Skeletal muscle satellite cell (primary cell): Measurements from ENCODE around the gene NDC1. TPM values are rescaled to one million over a fixed set of nuclear protein-coding genes. Genes with fewer than 3 reads are reported as not detected.

ENCODE experiments used
- H3K27me3 ChIP-seq: 2 replicates; pipeline ENCODE4 v1.7.0; 2013; ENCODE audit warnings: low read length; ENCODE audit not compliant: control insufficient read depth, insufficient read depth
- H3K36me3 ChIP-seq: 2 replicates; pipeline ENCODE4 v1.7.0; 2013; ENCODE audit warnings: mild to moderate bottlenecking, control low read depth, low read length; ENCODE audit not compliant: insufficient read depth
- H3K4me1 ChIP-seq: 2 replicates; pipeline ENCODE4 v1.7.0; 2013; ENCODE audit warnings: low read length; ENCODE audit not compliant: control insufficient read depth, insufficient read depth
- H3K4me2 ChIP-seq: 2 replicates; pipeline ENCODE4 v1.7.0; 2013; ENCODE audit warnings: mild to moderate bottlenecking, low read length
- H3K4me3 ChIP-seq: 2 replicates; pipeline ENCODE4 v1.7.0; 2013; ENCODE audit warnings: low read length
- H3K9ac ChIP-seq: 2 replicates; pipeline ENCODE4 v1.7.0; 2013; ENCODE audit warnings: mild to moderate bottlenecking, low read depth, low read length, moderate library complexity
- H3K9me3 ChIP-seq: replicated peaks from 2 replicates; pipeline ENCODE4 v1.7.0; 2013; ENCODE audit warnings: mild to moderate bottlenecking, control low read depth, low read length
- small RNA-seq: library from RNA; depleted of rRNA; stranded (forward); fragments of <200 nt; gene quantifications from one replicate; pipeline ENCODE3, GENCODE V24; 2012

Gene NDC1

DNA sequence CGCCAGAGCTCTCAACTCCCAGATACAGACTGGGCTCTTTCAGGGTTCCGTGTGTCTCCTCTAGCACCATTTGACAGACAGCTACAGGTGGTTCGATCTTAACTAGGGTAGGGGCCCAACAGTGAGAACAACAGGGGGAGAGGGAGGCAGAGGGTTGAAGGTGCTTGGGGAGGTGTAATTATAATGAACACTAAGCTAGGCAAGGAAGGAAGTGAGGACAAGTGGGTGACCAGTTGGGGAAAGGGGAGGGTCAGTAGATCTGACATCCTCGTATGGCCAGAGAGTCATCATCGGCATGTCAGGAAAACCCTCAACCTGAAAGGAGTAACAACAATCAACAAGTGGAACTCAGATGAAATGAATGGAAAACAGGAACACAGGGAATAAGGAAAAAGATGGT lies 121.9 kb downstream of the NDC1 start:
- H3K9me3 ChIP-seq: no peaks in the 10 kb centered on the region

DNA sequence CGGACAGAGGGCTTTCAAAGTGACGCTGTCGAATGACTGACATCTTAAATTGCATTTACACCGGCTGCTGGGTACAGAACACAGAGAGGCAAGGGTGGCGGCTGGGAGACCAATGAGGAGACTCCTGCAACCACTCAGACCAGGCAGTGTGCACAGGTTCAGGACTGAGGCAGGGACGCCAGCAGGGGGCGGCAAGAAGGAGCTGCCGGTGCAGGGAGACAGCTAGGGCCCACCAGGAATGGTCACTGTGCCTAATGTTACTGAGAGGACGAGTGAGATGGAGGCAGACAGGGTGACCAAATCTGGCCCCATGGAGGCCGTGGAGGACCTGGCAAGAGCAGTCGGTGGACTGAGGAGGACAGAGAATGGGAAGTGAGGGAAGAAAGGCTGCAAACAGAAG lies 122.6 kb downstream of the NDC1 start:
- H3K9ac ChIP-seq: no peak overlapping the region
- no peaks in the 10 kb centered on the region for H3K27me3 ChIP-seq
- H3K4me2 ChIP-seq: no peak overlapping the region
- H3K4me1 ChIP-seq: peaks cover 13% of the 10 kb centered on the region
- peaks cover 18% of the 10 kb centered on the region for H3K36me3 ChIP-seq
- H3K4me3 ChIP-seq: no peak overlapping the region
- no peaks in the 10 kb centered on the region for H3K9me3 ChIP-seq

More for the DNA sequence above, 121.9 kb downstream of the NDC1 start:
- peaks cover 19% of the 10 kb centered on the region for H3K36me3 ChIP-seq
- no peak overlapping the region for H3K4me2 ChIP-seq
- H3K27me3 ChIP-seq: no peaks in the 10 kb centered on the region
- no peak overlapping the region for H3K9ac ChIP-seq
- peaks cover 13% of the 10 kb centered on the region for H3K4me1 ChIP-seq
- no peak overlapping the region for H3K4me3 ChIP-seq

Small RNA genes within 50 kb of the gene (small RNA-seq; reads per million reads assigned to genes)
- not detected for gene AL049745.1
- gene RF00418: 0.42 reads per million
